Measurements from ENCODE around the gene TMEM43.
A peak's percentile ranks its signal among the peaks of the same experiment; 100 is the strongest.

The TMEM43 gene

GRCh38 chr3:14138878-14139655, 14.2 kb downstream of the TMEM43 start:
- no peak for DNase-seq

DNA sequence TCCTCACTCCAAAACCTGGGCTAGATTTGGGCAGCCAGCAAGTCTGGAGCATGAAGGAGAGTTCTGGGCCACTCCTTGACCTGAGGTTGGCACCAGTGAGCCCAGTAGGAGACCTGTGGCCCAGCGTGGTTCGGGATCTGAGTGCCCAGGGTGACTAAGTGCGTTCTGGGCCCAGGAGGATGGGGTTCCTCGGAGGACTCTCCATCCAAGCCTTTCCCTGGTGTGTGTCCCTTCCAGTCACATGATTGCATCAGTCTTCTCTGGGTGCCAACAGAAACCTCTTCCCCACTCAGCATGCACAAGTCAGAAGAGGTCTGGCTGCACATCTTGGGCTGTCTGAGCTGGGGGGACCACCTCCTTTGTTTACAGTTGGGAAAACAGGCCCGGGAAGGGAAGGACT, 14.9 kb downstream of the TMEM43 start:
- DNase-seq, result no peak

- no peak for DNase-seq
These were observed 15.8 kb downstream of the TMEM43 start for GRCh38 chr3:14140668-14141067.

DNA sequence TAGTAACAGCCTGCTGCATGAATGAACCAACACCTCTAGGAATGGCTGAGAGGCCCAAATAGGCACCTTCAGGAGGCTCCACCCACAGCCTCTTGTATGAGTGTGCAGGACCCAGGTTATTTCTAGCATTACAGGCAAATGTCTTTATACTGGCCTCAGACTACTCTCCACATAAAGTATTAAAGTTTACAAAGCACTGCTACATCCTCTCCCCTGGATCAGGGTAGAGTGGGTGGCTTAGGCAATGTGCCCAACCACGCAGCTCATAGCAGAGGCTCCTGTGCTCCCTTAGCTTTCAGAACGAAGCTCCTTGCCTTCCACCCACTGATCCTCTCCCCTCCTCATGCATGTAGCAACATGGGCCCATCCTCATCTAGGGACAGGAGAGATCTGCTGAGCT, 16.3 kb downstream of the TMEM43 start:
- DNase-seq, result no peak

GRCh38 chr3:14141602-14142341, 16.9 kb downstream of the TMEM43 start:
- no peak for DNase-seq

GRCh38 chr3:14142567-14143270, 17.9 kb downstream of the TMEM43 start:
- DNase-seq, result no peak

DNA sequence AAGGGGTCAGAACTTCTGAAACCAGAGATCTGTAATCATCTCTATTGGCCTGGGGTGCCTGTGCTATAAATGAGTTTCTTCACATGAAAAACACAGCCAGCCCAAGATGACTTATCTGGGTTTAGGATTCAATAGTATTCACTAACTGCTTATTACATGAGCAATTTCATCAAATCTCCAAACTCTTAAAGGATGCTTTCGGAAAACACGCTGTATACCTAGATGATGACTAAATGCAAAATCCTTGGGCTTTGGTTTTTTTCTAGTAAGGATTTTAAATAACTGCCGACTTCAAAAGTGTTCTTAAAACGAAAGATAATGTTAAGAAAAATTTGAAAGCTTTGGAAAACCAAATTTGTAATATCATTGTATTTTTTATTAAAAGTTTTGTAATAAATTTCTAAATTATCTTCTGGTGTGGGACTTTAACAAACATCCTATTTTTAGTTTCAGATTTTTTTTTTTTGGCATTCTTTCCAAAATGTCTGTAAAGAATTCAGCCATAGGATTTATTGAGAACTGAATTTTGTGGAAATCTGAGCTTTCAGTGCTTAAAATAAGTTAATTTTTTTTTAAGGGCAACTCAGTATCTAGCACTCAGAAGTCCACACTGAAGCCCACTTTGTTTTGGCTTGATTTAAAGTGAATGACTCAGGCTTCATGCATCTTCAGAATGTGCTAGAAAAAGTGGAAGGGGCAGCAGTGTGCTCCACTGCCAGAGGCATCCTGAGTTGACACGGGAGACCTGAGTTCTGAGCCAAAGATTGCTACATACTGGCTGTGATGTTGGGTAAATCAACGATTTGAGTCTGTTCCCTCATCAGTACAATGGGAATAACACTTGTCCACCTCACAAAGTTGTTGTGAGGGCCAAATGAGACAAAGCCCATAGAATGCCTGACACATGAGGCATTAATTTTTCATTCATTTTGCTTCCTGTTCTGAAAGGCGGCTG, 18.7 kb downstream of the TMEM43 start:
- DNase-seq, result no peak

DNA sequence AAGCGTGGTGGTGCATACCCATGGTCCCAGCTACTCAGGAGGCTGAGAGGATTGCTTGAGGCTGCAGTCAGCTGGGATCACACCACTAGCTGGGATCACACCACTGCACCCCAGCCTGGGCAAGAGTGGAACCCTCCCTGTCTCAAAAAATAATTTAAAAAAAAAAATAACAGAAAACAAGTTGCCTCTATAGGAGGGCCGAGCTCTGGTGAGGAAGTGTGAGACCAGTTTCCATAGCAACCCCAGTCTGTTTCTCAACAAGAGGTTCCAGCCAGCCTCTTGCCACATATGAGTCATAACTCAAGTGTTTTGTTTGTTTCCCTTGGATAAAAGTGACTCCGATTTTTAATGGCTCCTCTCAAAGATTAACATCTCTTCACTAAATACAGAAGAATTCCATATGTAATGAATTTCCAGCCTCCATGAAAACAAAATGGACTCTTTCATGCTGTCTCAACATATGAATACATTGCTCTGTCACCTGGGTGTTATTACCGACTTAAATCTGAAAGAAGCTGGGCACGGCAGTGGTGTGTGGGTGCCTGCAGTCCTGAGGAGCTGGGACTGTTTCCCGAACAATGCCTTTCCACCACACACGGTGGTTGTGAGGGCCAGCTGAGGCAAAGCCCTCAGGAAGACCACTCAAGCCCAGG, 19.7 kb downstream of the TMEM43 start:
- peak; percentile 56 for DNase-seq

DNA sequence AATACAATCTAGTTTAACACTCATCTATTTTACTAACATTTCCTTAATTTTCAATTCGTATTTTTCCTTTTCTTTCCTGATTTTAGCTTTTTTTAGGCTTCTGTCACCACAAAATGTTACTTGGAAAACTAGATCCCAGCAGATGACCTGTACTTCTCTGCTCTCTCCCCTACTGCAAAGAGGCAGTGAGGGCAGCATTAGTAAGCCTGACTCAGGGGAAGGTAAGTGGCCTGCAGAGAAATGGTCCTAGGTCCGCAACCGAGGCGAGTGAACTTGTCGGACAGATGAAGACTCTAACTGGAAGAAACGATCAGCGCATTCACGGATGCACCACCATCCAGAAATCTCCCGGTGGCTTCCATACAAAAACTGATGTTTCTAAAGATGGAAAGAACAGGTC, 20.4 kb downstream of the TMEM43 start:
- no peak for DNase-seq

GRCh38 chr3:14145670-14146380, 21.0 kb downstream of the TMEM43 start:
- no peak for DNase-seq

GRCh38 chr3:14146381-14147065, 21.7 kb downstream of the TMEM43 start:
- no peak for DNase-seq

DNA sequence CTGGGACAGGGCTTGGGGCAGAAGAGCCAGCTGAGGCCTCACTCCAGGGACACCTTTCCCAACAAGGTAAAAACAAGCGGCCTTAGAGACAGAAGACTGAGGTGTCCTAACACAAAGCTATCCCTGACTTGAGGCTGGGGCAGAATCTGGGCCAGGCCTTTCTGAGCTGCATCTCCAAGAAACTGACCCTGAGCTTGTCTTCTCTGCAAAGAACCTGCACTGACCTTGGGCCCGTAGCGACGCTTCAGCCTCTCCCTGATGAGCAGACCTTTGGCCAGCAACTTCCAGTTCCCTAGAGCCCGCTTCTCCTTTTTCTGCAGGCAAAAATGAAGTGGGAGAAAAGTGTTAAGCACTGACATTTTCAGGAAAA, 22.2 kb downstream of the TMEM43 start:
- DNase-seq, result no peak

DNA sequence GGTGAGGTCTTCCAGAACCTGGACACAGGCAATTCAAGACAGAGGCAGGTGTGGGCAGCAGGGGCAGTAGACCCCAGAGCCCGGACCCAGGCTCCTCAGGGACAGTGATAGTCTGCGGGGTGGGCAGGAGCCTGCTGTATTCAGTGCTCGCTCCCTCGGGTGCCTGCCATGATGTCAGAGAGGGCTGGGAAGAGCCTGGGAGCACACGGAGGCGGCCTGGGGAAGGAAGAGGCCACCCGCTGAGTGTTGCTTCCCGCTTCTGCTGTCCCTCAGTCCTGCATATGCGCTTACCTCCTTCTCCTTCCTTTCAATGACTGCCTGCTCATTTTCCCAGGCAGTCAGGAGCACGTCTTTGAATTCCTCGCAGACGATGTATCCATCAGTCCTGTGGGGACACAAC, 22.8 kb downstream of the TMEM43 start:
- DNase-seq, result no peak

GRCh38 chr3:14148041-14148985, 23.5 kb downstream of the TMEM43 start:
- DNase-seq, result peak; percentile 7

DNA sequence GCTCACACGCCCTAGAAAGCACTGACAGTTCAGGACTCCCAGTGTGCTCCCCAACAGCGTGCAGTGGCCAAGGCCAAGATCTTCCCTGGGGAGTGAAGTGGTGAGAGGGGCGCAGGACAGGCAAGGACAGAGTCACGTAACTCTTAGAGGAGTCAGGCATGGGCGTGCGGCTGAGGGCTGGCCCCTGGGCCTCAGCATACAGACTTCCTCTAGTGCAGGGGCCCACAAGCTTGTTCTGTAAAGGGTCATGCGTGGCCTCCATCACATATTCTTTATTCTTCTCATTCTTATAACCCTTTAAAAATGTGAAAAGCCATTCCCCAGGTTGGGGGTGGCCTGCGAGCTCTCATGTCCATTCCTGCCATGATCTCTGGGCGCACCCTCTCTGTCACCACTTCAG, 25.2 kb downstream of the TMEM43 start:
- DNase-seq, result no peak

GRCh38 chr3:14150491-14151230, 25.8 kb downstream of the TMEM43 start:
- no peak for DNase-seq

DNA sequence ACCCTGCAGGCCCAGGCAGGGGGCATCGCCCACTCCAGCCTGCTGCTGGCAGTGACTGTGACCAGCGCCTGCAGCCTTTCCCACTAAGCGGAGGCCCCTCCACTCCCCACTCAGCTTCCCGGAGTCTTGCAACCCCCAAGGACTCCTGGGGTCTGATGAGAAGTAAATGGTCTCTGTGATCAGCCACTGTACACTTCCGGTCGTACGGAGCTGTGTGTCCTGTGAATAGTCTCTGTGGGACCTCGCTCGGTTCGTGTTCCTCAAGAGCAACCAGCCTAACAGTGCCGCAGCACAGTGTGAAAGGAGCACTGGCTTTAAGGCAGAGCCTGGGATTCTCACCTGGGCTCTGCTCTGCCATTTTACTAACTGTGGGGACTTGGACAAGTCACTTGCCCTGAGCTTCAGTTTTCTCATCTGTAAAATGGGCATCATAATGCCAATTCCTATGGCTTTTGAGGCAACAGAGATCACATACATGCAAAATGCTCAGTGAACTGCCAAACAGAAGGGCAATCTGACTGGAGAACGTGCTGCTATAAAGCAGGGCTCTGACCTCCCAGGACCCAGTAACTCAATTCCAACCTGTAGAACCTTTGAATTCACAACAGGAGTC, 26.7 kb downstream of the TMEM43 start:
- no peak for DNase-seq

GRCh38 chr3:14152233-14152962, 27.5 kb downstream of the TMEM43 start:
- no peak for DNase-seq
